Transverse colon (tissue), 4 donors: ENCODE measurements around the gene PCSK9. TPM values are rescaled to one million over a fixed set of nuclear protein-coding genes. Genes with fewer than 3 reads are reported as not detected.

Experiments used
- DNase-seq: peaks from one replicate; pipeline ENCODE4 v3.0.0-alpha.2; 2019
- H3K27ac ChIP-seq, 4 donors: fragments of 200-600 bp; sonication (generic); 2 replicates each; pipeline ENCODE4 v1.5.1; 2016 to 2018; ENCODE audit warnings: inconsistent platforms in 4 of 4
- H3K27me3 ChIP-seq: fragments of 200-600 bp; sonication (generic); 2 replicates; pipeline ENCODE4 v1.5.1; 2017; ENCODE audit warnings: inconsistent platforms
- H3K36me3 ChIP-seq, 4 donors: fragments of 200-600 bp; sonication (generic); 2 replicates each; pipeline ENCODE4 v1.5.1; 2017 to 2019; ENCODE audit warnings: inconsistent platforms in 4 of 4
- H3K4me1 ChIP-seq, 4 donors: fragments of 200-600 bp; sonication (generic); 2 replicates each; pipeline ENCODE4 v1.5.1; 2017 to 2020; ENCODE audit warnings: inconsistent platforms in 4 of 4
- H3K4me3 ChIP-seq, 4 donors: fragments of 200-600 bp; sonication (generic); 1 replicate in 1 of 4; 2 replicates in 3 of 4; pipeline versions ENCODE4 v1.5.1 to v1.6.1; 2017 to 2019; ENCODE audit warnings: inconsistent platforms in 4 of 4
- H3K9me3 ChIP-seq, 2 donors: fragments of 200-600 bp; sonication (generic); 2 replicates each; pipeline ENCODE4 v1.5.1; 2017 to 2019; ENCODE audit warnings: inconsistent platforms in 2 of 2
- CTCF ChIP-seq, 5 experiments: fragments of 200-600 bp in 3 of 5; fragments of 450-650 bp in 2 of 5; sonication (generic) in 3 of 5; IDR thresholded peaks; 1 replicate in 2 of 5; 2 replicates in 3 of 5; pipeline ENCODE4 v1.5.1; 2016 to 2017; ENCODE audit warnings: antibody characterized with exemption in 5 of 5, inconsistent platforms in 3 of 5, mild to moderate bottlenecking in 2 of 5, moderate library complexity in 1 of 5
- EP300 ChIP-seq: sonication (generic); formaldehyde crosslinking; IDR thresholded peaks from one replicate; pipeline ENCODE4 v1.6.1; 2017; ENCODE audit warnings: antibody characterized with exemption, low read depth
- POLR2A ChIP-seq: fragments of 450-650 bp; IDR thresholded peaks from one replicate; pipeline ENCODE4 v1.6.1; 2016; ENCODE audit warnings: antibody characterized with exemption, mild to moderate bottlenecking, moderate library complexity
- POLR2AphosphoS5 ChIP-seq, 3 donors: sonication (generic); formaldehyde crosslinking; IDR thresholded peaks; one replicate each; pipeline ENCODE4 v1.6.1; 2016; ENCODE audit warnings: antibody characterized with exemption in 3 of 3
- WGBS, 2 donors: methylation state at CpG; one replicate each; pipeline ENCODE4 v1.1.5; 2018; ENCODE audit warnings: low coverage in 1 of 2; 5-methylcytosine and 5-hydroxymethylcytosine counted together
- in situ Hi-C, 4 donors: fragments of 200-750 bp; cut with MboI; loops; one replicate each; pipeline versions ENCODE4 v1.15.0 to v1.15.1; 2017; ENCODE audit warnings: low sequenced_read_pairs in 3 of 4, low pct_ligation_motif_present in 1 of 4, low pct_unique_long_range_greater_than_20kb in 1 of 4
- intact Hi-C: fragments of 100-400 bp; cut with DNase I; formaldehyde crosslinking; loops from one replicate; pipeline ENCODE4 v1.15.1; 2023; ENCODE audit warnings: low total_unique reads
- total RNA-seq, 4 donors: library from RNA; depleted of rRNA; stranded (reverse); fragments of >200 nt; gene quantifications; one replicate each; pipeline ENCODE4 v1.1.0, GENCODE V29; 2016

PCSK9 gene
- total RNA-seq, 4 donors from 2014 or later: 1.9 to 18.9 (median 2.6) TPM; not detected in 1

- intact Hi-C loops: no loop called here
- WGBS, 2 donors: 88% methylated on average over 29 of the region's 29 CpGs; no CpG with 5 or more reads in 1 of the 2 donors
- H3K36me3 ChIP-seq: no peaks in the 10 kb centered on the region
- H3K9me3 ChIP-seq: no peaks in the 10 kb centered on the region
- no peak overlapping the region for H3K27ac ChIP-seq
- in situ Hi-C loops: no loop called here
- no peaks in the 10 kb centered on the region for H3K27me3 ChIP-seq
- no peak for DNase-seq
- H3K4me3 ChIP-seq: no peak overlapping the region
- H3K4me1 ChIP-seq: no peaks in the 10 kb centered on the region
- no peak for TF ChIP-seq POLR2AphosphoS5 (IDR thresholded peaks at IDR 0.05)
- no peak for TF ChIP-seq POLR2A
- no peak for TF ChIP-seq CTCF (IDR thresholded peaks at IDR 0.05)
- no peak for TF ChIP-seq EP300
These were observed 13.1 kb downstream of the PCSK9 start for GRCh38 chr1:55052221-55053142.

DNA sequence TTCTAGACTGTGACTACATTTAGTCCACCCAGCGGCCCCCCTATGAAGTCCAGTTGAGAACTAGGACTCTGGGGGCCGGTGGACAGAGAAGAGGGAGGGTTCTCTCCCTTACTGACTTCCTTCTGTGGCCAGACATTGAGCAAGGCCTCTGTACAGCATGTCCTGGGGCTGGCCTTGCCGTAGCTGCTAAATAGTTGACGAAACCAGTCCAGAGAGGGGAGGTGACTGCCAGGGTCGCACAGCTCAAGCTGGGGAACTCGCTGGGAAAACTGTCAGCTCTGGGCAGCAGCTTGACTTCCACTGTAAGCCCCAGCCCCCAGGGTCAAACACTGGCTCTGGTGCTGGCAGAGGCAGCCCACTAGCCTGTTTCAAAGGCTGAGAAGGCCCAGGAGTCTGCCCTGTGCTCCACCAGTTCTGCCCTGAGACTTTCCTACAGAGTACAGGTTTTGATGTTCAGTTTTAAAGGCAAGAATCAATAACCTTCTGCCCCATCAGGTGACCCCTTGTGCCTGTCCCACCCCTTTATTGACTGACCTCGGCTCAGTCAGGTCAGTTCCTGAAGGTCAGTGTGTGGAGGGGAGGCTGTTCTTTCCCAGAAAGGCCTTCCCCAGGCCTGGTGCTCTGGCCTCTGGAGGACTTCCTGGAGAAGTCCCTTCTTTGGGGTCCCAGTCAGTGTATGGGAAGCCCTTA lies 14.1 kb downstream of the PCSK9 start:
- intact Hi-C loops: no loop called here
- in situ Hi-C loops: no loop called here

DNA sequence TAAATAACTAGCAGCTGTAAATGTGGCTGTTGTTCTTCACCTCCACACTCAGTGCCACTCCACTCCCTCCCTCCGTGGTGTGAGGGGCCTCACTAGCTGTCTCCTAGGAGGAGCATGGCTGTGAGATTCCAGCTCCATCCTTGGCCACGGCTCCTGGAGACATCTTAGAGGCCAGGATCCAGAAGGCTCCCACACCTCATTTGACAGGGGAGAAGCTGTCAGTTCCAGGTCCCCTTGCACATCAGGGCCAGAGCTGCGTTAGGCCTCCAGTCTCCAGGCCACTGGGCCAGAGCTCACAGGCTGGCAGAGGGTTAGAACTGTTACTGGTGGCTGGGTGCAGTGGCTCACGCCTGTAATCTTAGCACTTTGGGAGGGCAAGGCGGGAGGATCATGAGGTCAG lies 15.0 kb downstream of the PCSK9 start:
- no peak for DNase-seq
- intact Hi-C loops (no loop called here), in situ Hi-C loops (no loop called here)
- Histone ChIP-seq H3K36me3 (no peaks in the 10 kb centered on the region), H3K4me1 (no peaks in the 10 kb centered on the region), H3K9me3 (no peaks in the 10 kb centered on the region), H3K4me3 (no peak overlapping the region), H3K27ac (no peak overlapping the region), H3K27me3 (no peaks in the 10 kb centered on the region)
- 87% methylated on average over 5 of the region's 5 CpGs; no CpG with 5 or more reads in 1 of the 2 donors for WGBS, 2 donors
- no peak for TF ChIP-seq POLR2AphosphoS5 (IDR thresholded peaks at IDR 0.05)

More for the DNA sequence above, 14.1 kb downstream of the PCSK9 start:
- no peak for TF ChIP-seq POLR2AphosphoS5 (IDR thresholded peaks at IDR 0.05)
- TF ChIP-seq POLR2A: no peak
- no peak for TF ChIP-seq EP300
- no peak for TF ChIP-seq CTCF (IDR thresholded peaks at IDR 0.05)
- 70% methylated on average over 7 of the region's 7 CpGs; no CpG with 5 or more reads in 1 of the 2 donors for WGBS, 2 donors
- Histone ChIP-seq H3K4me1 (no peaks in the 10 kb centered on the region), H3K27ac (no peak overlapping the region), H3K27me3 (no peaks in the 10 kb centered on the region), H3K4me3 (no peak overlapping the region), H3K36me3 (no peaks in the 10 kb centered on the region), H3K9me3 (no peaks in the 10 kb centered on the region)
- no peak for DNase-seq

- H3K9me3 ChIP-seq: no peaks in the 10 kb centered on the region
- 81 to 100% methylated on average over 2 to 12 of the region's 12 CpGs for WGBS, 2 donors
- no peaks in the 10 kb centered on the region for H3K27me3 ChIP-seq
- no peak overlapping the region for H3K27ac ChIP-seq
- no peaks in the 10 kb centered on the region for H3K4me1 ChIP-seq
- DNase-seq: no peak
- intact Hi-C loops: no loop called here
- H3K36me3 ChIP-seq: no peaks in the 10 kb centered on the region
- no peak overlapping the region for H3K4me3 ChIP-seq
- in situ Hi-C loops: no loop called here
- TF ChIP-seq CTCF (IDR thresholded peaks at IDR 0.05) (no peak), EP300 (no peak), POLR2AphosphoS5 (IDR thresholded peaks at IDR 0.05) (no peak), POLR2A (no peak)
These were observed 15.9 kb downstream of the PCSK9 start for GRCh38 chr1:55055084-55055882.
